ENCODE measurements around the gene NOS1AP. TPM values are rescaled to one million over a fixed set of nuclear protein-coding genes. Genes with fewer than 3 reads are reported as not detected.

Gene NOS1AP
- total RNA-seq, 1 experiment from 2014 or later = not detected

GRCh38 chr1:162138599-162139181 lies 69.2 kb downstream of the NOS1AP start:
- no peak for DNase-seq (ENCODE audit: low read depth in 1 of 2, low spot score in 2 of 2)
- Histone ChIP-seq H3K4me1 (replicated peaks) (peaks cover 24% of the 10 kb centered on the region), H3K27ac (no peak overlapping the region), H3K36me3 (no peaks in the 10 kb centered on the region), H3K9me3 (replicated peaks) (no peaks in the 10 kb centered on the region), H3K4me3 (no peak overlapping the region), H3K27me3 (replicated peaks) (no peaks in the 10 kb centered on the region)

- Histone ChIP-seq H3K4me3 (no peak overlapping the region), H3K36me3 (no peaks in the 10 kb centered on the region), H3K9me3 (replicated peaks) (no peaks in the 10 kb centered on the region), H3K27ac (no peak overlapping the region), H3K27me3 (replicated peaks) (no peaks in the 10 kb centered on the region), H3K4me1 (replicated peaks) (peaks cover 19% of the 10 kb centered on the region)
- no peak for DNase-seq (ENCODE audit: low read depth in 1 of 2, low spot score in 2 of 2)
Measured at GRCh38 chr1:162139211-162139610, 69.7 kb downstream of the NOS1AP start.

DNA sequence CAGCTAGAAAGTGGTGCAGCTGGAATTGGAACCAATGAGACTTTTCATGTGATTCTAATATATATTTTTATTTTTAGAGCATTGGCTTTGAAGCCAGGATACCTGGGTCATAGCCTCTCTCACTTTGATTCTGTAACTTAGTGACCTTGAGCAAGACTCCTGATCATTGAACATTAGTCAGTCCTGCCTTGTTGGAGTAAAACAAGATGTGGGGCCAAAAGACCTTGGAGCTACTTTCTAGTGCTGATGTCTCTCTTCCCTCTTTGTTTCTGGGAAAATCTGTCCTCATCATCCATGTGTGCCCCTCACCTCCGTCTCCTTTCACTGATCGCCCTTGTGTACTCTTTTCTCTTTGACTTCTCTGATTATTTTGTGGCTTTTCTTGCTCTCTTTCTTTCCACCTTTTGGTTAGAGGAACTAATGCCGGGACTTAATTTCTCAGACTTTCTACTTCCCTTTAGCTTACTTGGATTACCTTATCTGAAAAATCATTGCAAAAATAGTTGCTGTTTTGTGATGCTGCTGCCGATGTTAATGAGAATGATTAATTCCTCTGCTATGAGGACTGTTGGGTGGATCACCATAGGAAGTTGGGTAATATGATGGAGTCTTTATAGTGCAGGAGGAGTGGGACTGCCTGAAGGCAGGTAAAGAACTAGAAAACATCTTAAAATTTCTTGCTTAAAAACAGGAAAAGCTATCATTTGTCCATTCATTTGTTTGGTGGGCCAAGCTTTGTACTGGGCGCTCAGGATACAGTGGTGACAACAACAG lies 72.0 kb downstream of the NOS1AP start:
- H3K4me1 ChIP-seq (replicated peaks) = peaks cover 17% of the 10 kb centered on the region
- no peaks in the 10 kb centered on the region for H3K27me3 ChIP-seq (replicated peaks)
- H3K9me3 ChIP-seq (replicated peaks) = no peaks in the 10 kb centered on the region
- no peak overlapping the region for H3K27ac ChIP-seq
- no peak for DNase-seq (ENCODE audit: low read depth in 1 of 2, low spot score in 2 of 2)
- no peaks in the 10 kb centered on the region for H3K36me3 ChIP-seq
- no peak overlapping the region for H3K4me3 ChIP-seq

DNA sequence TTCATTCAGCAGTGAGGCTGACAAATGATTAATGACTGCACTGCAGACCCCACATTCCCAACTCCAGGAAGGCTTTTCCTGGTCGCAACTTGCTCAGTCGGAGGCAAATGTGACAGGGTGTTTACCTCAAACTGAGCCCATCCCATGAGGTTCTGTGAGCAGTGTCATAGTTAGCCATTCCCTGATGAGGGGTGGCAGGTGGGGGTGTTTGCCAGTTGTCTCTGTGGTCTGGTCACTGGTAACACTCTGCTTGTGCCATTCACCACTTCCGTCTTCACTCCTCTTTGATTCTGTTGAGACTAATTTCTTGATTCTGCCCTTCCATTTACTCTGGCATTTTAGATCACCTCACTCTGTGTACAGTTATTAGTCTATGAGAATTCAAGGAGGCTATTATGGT lies 73.5 kb downstream of the NOS1AP start:
- Histone ChIP-seq H3K36me3 (no peaks in the 10 kb centered on the region), H3K4me3 (no peak overlapping the region), H3K27me3 (replicated peaks) (no peaks in the 10 kb centered on the region), H3K4me1 (replicated peaks) (0 out of 2 replicates have a peak, but pooled peaks cover 4% of the 10 kb centered on the region), H3K9me3 (replicated peaks) (no peaks in the 10 kb centered on the region), H3K27ac (no peak overlapping the region)
- no peak for DNase-seq (ENCODE audit: low read depth in 1 of 2, low spot score in 2 of 2)

DNA sequence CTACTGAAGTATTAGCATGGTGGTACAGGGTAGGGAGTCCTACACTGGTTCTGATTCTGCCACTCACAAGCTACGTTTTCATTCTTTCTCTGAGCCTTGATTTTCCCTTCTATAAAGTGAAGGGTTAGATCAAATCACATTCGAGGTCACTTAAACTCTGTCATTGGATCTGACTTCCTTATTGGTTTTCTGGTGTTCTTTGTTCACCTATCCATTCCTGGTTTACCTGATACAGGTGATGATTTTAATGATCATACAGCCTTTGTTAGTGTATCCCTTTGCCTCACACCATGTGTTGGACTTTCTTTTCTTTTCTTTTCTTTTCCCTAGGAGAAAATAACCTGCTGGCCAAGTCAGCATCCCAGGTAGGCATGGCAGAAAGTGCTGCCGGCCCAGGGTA lies 74.8 kb downstream of the NOS1AP start:
- no peaks in the 10 kb centered on the region for H3K27me3 ChIP-seq (replicated peaks)
- H3K4me3 ChIP-seq = no peak overlapping the region
- 0 out of 2 replicates have a peak, but pooled peaks cover 4% of the 10 kb centered on the region for H3K4me1 ChIP-seq (replicated peaks)
- no peaks in the 10 kb centered on the region for H3K36me3 ChIP-seq
- H3K9me3 ChIP-seq (replicated peaks) = no peaks in the 10 kb centered on the region
- no peak for DNase-seq (ENCODE audit: low read depth in 1 of 2, low spot score in 2 of 2)
- H3K27ac ChIP-seq = no peak overlapping the region

DNA sequence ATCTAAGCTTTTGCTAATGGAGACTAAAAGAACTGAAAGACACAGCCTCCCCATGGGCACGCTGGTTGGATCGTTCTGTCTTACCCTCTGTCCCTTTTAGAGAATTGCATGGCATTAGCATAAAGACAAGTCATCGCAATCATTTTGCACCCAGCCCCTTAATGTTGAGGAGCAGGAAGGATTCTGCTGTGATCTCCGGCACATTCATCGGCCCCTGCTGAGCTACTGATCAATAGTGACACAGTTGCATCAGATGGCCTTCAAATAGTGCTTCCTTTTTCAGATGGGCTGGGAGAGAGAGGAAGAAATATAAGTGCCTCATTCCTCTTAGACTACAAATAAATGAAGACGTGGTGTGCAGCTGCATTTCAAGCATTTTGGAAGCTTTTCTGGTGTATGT lies 75.4 kb downstream of the NOS1AP start:
- H3K9me3 ChIP-seq (replicated peaks) = no peaks in the 10 kb centered on the region
- 0 out of 2 replicates have a peak, but pooled peaks cover 4% of the 10 kb centered on the region for H3K4me1 ChIP-seq (replicated peaks)
- no peaks in the 10 kb centered on the region for H3K36me3 ChIP-seq
- no peaks in the 10 kb centered on the region for H3K27me3 ChIP-seq (replicated peaks)
- H3K4me3 ChIP-seq = no peak overlapping the region
- no peak for DNase-seq (ENCODE audit: low read depth in 1 of 2, low spot score in 2 of 2)
- no peak overlapping the region for H3K27ac ChIP-seq

- no peak for DNase-seq (ENCODE audit: low read depth in 1 of 2, low spot score in 2 of 2)
- H3K27ac ChIP-seq = no peak overlapping the region
- 0 out of 2 replicates have a peak, but pooled peaks cover 4% of the 10 kb centered on the region for H3K4me1 ChIP-seq (replicated peaks)
- H3K36me3 ChIP-seq = no peaks in the 10 kb centered on the region
- H3K9me3 ChIP-seq (replicated peaks) = no peaks in the 10 kb centered on the region
- no peaks in the 10 kb centered on the region for H3K27me3 ChIP-seq (replicated peaks)
- no peak overlapping the region for H3K4me3 ChIP-seq
Measured at GRCh38 chr1:162145280-162145965, 75.9 kb downstream of the NOS1AP start.

DNA sequence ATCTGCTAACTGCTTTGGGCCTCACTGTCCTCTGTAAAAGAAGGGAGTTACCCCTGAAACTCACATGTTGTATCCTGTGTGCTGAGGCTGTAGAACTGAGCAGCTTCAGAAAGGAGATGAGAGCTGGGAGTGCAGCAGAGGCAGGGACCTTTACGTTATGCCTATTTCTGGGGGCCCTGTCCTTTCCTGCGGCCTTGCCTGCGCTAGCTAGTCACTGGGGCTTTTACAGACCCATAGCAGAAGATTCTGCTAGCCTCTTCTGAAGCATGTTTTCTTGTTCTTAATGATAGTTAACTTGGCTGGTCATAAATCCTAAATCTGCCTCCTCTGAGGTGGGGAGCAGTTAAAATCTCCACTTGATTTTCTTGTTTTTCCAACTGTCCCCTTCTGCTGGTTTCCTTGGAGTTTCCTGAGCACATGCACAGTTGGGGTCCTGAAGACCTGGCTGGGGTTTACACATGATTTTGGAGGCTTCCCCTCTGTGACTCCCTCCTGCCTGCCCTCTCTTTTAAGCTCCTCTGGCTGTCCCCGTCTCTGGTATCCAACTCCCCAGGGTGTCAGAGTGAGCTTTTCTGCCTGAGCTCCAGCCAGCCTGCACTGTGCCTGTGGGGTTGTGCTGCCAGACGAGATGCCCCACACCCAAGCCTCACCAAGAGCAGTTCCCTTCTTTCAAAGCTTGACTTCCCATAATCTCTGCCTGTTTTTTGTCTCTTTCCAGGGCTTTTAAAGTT lies 76.6 kb downstream of the NOS1AP start:
- no peaks in the 10 kb centered on the region for H3K27me3 ChIP-seq (replicated peaks)
- H3K9me3 ChIP-seq (replicated peaks) = no peaks in the 10 kb centered on the region
- no peak for DNase-seq (ENCODE audit: low read depth in 1 of 2, low spot score in 2 of 2)
- no peak overlapping the region for H3K4me3 ChIP-seq
- 0 out of 2 replicates have a peak, but pooled peaks cover 4% of the 10 kb centered on the region for H3K4me1 ChIP-seq (replicated peaks)
- no peaks in the 10 kb centered on the region for H3K36me3 ChIP-seq
- H3K27ac ChIP-seq = no peak overlapping the region

GRCh38 chr1:162147760-162148159 lies 78.3 kb downstream of the NOS1AP start:
- Histone ChIP-seq H3K4me3 (no peak overlapping the region), H3K27me3 (replicated peaks) (no peaks in the 10 kb centered on the region), H3K36me3 (no peaks in the 10 kb centered on the region), H3K9me3 (replicated peaks) (no peaks in the 10 kb centered on the region), H3K4me1 (replicated peaks) (no peaks in the 10 kb centered on the region), H3K27ac (no peak overlapping the region)
- DNase-seq (ENCODE audit: low read depth in 1 of 2, low spot score in 2 of 2) = no peak

DNA sequence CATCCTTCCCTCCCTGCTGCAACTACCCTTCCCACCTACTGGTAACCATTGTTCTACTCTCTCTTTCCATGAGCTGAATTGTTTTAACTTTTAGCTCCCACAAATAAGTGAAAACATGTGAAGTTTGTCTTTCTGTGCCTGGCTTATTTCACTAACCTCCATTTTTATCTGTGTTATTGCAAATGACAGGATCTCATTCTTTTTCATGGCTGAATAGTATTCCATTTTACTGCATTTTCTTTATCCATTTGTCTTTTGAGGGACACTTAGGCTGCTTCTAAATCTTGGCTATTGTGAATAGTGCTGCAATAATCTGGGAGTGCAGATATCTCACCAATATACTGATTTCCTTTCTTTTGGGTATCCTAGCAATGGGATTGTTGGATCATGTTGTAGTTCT lies 80.6 kb downstream of the NOS1AP start:
- no peaks in the 10 kb centered on the region for H3K4me1 ChIP-seq (replicated peaks)
- no peaks in the 10 kb centered on the region for H3K27me3 ChIP-seq (replicated peaks)
- no peak overlapping the region for H3K4me3 ChIP-seq
- no peak for DNase-seq (ENCODE audit: low read depth in 1 of 2, low spot score in 2 of 2)
- H3K36me3 ChIP-seq = no peaks in the 10 kb centered on the region
- no peak overlapping the region for H3K27ac ChIP-seq
- H3K9me3 ChIP-seq (replicated peaks) = no peaks in the 10 kb centered on the region

- no peaks in the 10 kb centered on the region for H3K9me3 ChIP-seq (replicated peaks)
- H3K27ac ChIP-seq = no peak overlapping the region
- H3K36me3 ChIP-seq = 0 out of 2 replicates have a peak, but pooled peaks cover 3% of the 10 kb centered on the region
- H3K4me1 ChIP-seq (replicated peaks) = no peaks in the 10 kb centered on the region
- H3K27me3 ChIP-seq (replicated peaks) = no peaks in the 10 kb centered on the region
- no peak overlapping the region for H3K4me3 ChIP-seq
- no peak for DNase-seq (ENCODE audit: low read depth in 1 of 2, low spot score in 2 of 2)
Measured at GRCh38 chr1:162151900-162152829, 82.7 kb downstream of the NOS1AP start.

- Histone ChIP-seq H3K36me3 (0 out of 2 replicates have a peak, but pooled peaks cover 3% of the 10 kb centered on the region), H3K9me3 (replicated peaks) (no peaks in the 10 kb centered on the region), H3K27me3 (replicated peaks) (no peaks in the 10 kb centered on the region), H3K27ac (no peak overlapping the region), H3K4me3 (no peak overlapping the region), H3K4me1 (replicated peaks) (no peaks in the 10 kb centered on the region)
- DNase-seq (ENCODE audit: low read depth in 1 of 2, low spot score in 2 of 2) = no peak
Measured at GRCh38 chr1:162153374-162153773, 83.9 kb downstream of the NOS1AP start.

GRCh38 chr1:162157469-162157868 lies 88.0 kb downstream of the NOS1AP start:
- Histone ChIP-seq H3K4me3 (no peak overlapping the region), H3K9me3 (replicated peaks) (no peaks in the 10 kb centered on the region), H3K36me3 (0 out of 2 replicates have a peak, but pooled peaks cover 3% of the 10 kb centered on the region), H3K27ac (no peak overlapping the region), H3K27me3 (replicated peaks) (no peaks in the 10 kb centered on the region), H3K4me1 (replicated peaks) (no peaks in the 10 kb centered on the region)
- no peak for DNase-seq (ENCODE audit: low read depth in 1 of 2, low spot score in 2 of 2)

Measured in SJSA1 (cell line).